ENCODE measurements around the gene PCNX2.

PCNX2 gene

DNA sequence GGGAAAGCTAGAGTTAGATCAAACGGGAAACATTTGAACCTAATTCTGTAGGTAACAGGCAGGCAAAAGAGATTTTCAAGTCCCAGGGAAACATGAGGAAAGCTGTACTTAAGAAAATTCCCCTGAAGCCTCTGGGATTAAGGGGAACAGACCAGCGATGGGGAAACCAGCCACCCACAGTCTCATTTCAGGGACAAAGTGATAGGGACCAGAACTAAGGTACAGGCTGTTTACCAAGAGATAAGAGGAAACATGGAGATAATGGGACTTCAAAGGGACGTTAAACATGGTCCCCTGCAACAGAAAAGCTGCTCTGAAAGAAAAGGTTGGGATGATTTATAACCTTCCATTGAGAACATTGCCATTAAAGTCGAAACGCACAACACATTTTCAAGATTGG, 260.7 kb downstream of the PCNX2 start:
- Histone ChIP-seq H3K4me1 (ENCODE audit: low read length) (no peaks in the 10 kb centered on the region), H4K20me1 (ENCODE audit: insufficient read depth, low read length) (no peaks in the 10 kb centered on the region), H3K27me3 (replicated peaks; ENCODE audit: insufficient read depth, low read length) (no peaks in the 10 kb centered on the region), H3K9me2 (replicated peaks; ENCODE audit: insufficient read depth, low read length) (no peaks in the 10 kb centered on the region), H3K9me3 (replicated peaks; ENCODE audit: insufficient read depth, low read length) (no peaks in the 10 kb centered on the region), H3K36me3 (replicated peaks; ENCODE audit: insufficient read depth, low read length) (no peaks in the 10 kb centered on the region), H2AFZ (ENCODE audit: low read length) (no peak overlapping the region), H3K9ac (ENCODE audit: low read length) (no peak overlapping the region), H3K27ac (ENCODE audit: low read length) (no peak overlapping the region), H3F3A (ENCODE audit: insufficient read depth, low read length) (no peaks in the 10 kb centered on the region), H3K79me2 (ENCODE audit: low read length) (no peaks in the 10 kb centered on the region), H3K4me2 (ENCODE audit: low read depth, low read length) (no peak overlapping the region), H3K4me3 (ENCODE audit: low read length) (no peak overlapping the region)
- TF ChIP-seq, protein P1, sequence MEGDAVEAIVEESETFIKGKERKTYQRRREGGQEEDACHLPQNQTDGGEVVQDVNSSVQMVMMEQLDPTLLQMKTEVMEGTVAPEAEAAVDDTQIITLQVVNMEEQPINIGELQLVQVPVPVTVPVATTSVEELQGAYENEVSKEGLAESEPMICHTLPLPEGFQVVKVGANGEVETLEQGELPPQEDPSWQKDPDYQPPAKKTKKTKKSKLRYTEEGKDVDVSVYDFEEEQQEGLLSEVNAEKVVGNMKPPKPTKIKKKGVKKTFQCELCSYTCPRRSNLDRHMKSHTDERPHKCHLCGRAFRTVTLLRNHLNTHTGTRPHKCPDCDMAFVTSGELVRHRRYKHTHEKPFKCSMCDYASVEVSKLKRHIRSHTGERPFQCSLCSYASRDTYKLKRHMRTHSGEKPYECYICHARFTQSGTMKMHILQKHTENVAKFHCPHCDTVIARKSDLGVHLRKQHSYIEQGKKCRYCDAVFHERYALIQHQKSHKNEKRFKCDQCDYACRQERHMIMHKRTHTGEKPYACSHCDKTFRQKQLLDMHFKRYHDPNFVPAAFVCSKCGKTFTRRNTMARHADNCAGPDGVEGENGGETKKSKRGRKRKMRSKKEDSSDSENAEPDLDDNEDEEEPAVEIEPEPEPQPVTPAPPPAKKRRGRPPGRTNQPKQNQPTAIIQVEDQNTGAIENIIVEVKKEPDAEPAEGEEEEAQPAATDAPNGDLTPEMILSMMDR (IDR thresholded peaks at IDR 0.05; ENCODE audit: low read length), result no peak
- TF ChIP-seq EZH2phosphoT487 (IDR thresholded peaks at IDR 0.05; ENCODE audit: low read length) (no peak), EZH2 (optimal IDR thresholded peaks at IDR 0.05; ENCODE audit: low read depth, low read length) (no peak)
- no peak for DNase-seq

DNA sequence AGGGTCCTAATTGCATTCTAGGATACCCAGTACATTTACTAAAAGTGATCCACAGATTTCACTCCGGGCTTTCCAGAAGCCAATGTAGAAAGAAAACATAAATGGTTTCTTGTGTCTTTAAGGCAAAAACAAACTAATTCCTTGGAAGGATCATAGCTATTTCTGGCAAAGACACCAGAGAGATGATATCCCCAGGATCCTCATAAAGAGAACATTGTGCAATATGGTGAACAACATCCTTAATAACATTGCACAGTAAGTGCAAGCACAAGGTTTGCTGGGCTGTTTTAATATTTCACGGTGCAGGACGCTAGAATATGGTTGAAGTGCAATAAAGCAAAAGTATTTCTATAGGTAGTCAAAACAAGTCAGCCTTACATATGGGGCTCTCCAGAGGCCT, 262.2 kb downstream of the PCNX2 start:
- no peak overlapping the region for H3K4me2 ChIP-seq (ENCODE audit: low read depth, low read length)
- H3K4me1 ChIP-seq (ENCODE audit: low read length), result no peaks in the 10 kb centered on the region
- H3K9ac ChIP-seq (ENCODE audit: low read length), result no peak overlapping the region
- no peaks in the 10 kb centered on the region for H3F3A ChIP-seq (ENCODE audit: insufficient read depth, low read length)
- no peaks in the 10 kb centered on the region for H3K9me3 ChIP-seq (replicated peaks; ENCODE audit: insufficient read depth, low read length)
- no peak overlapping the region for H3K4me3 ChIP-seq (ENCODE audit: low read length)
- H4K20me1 ChIP-seq (ENCODE audit: insufficient read depth, low read length), result no peaks in the 10 kb centered on the region
- no peaks in the 10 kb centered on the region for H3K36me3 ChIP-seq (replicated peaks; ENCODE audit: insufficient read depth, low read length)
- H3K27me3 ChIP-seq (replicated peaks; ENCODE audit: insufficient read depth, low read length), result no peaks in the 10 kb centered on the region
- TF ChIP-seq EZH2phosphoT487 (IDR thresholded peaks at IDR 0.05; ENCODE audit: low read length), result no peak
- no peak for TF ChIP-seq EZH2 (optimal IDR thresholded peaks at IDR 0.05; ENCODE audit: low read depth, low read length)
- TF ChIP-seq, protein P1 (IDR thresholded peaks at IDR 0.05; ENCODE audit: low read length), result no peak
- H2AFZ ChIP-seq (ENCODE audit: low read length), result no peak overlapping the region
- no peak for DNase-seq
- H3K9me2 ChIP-seq (replicated peaks; ENCODE audit: insufficient read depth, low read length), result no peaks in the 10 kb centered on the region
- no peak overlapping the region for H3K27ac ChIP-seq (ENCODE audit: low read length)
- H3K79me2 ChIP-seq (ENCODE audit: low read length), result no peaks in the 10 kb centered on the region

DNA sequence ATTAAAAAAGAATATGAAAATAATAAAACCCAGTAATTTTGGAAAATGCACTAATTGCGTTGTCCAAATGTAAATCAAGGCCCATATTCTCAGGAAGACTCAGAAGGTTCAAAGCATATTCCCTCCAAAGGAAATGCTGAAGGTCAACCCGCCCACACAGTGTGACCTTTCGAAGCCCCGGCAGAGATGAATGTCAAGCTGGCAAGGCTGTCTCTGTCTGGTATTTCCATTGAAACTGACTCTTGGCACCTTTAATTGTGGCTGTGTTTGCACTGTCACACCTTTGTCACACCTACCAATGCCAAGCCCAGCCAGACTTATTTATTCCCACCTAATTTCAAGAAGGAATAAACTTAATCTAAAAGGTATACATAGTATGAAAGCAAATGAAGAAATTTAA, 262.6 kb downstream of the PCNX2 start:
- TF ChIP-seq EZH2phosphoT487 (IDR thresholded peaks at IDR 0.05; ENCODE audit: low read length), result no peak
- H3F3A ChIP-seq (ENCODE audit: insufficient read depth, low read length), result no peaks in the 10 kb centered on the region
- H2AFZ ChIP-seq (ENCODE audit: low read length), result no peak overlapping the region
- H3K4me3 ChIP-seq (ENCODE audit: low read length), result no peak overlapping the region
- H3K27me3 ChIP-seq (replicated peaks; ENCODE audit: insufficient read depth, low read length), result no peaks in the 10 kb centered on the region
- no peaks in the 10 kb centered on the region for H3K9me2 ChIP-seq (replicated peaks; ENCODE audit: insufficient read depth, low read length)
- no peaks in the 10 kb centered on the region for H3K4me1 ChIP-seq (ENCODE audit: low read length)
- no peaks in the 10 kb centered on the region for H3K36me3 ChIP-seq (replicated peaks; ENCODE audit: insufficient read depth, low read length)
- H3K9ac ChIP-seq (ENCODE audit: low read length), result no peak overlapping the region
- H3K9me3 ChIP-seq (replicated peaks; ENCODE audit: insufficient read depth, low read length), result no peaks in the 10 kb centered on the region
- no peak overlapping the region for H3K4me2 ChIP-seq (ENCODE audit: low read depth, low read length)
- no peaks in the 10 kb centered on the region for H3K79me2 ChIP-seq (ENCODE audit: low read length)
- H3K27ac ChIP-seq (ENCODE audit: low read length), result no peak overlapping the region
- DNase-seq, result no peak
- no peaks in the 10 kb centered on the region for H4K20me1 ChIP-seq (ENCODE audit: insufficient read depth, low read length)

DNA sequence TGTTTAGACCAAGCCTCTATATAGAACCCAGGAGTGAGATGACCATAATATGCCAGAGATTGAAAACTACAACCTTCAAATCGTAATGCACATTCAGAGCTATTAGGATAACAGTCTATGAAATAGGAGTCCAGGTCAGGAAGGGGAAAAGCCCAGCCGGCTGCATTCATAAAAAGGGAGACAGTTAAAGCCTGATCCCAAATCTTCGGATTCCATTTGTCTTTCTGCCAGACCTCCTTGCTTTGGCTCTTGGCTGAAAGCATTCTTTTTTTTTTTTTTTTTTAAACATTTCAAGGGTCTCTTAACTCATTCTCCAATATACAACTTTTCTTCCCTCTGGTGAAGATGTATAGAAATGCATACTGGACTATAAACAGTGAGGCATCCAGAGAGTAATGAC, 264.0 kb downstream of the PCNX2 start:
- Histone ChIP-seq H3K9ac (ENCODE audit: low read length) (no peak overlapping the region), H3K79me2 (ENCODE audit: low read length) (no peaks in the 10 kb centered on the region), H4K20me1 (ENCODE audit: insufficient read depth, low read length) (no peaks in the 10 kb centered on the region), H3K4me1 (ENCODE audit: low read length) (no peaks in the 10 kb centered on the region), H2AFZ (ENCODE audit: low read length) (no peak overlapping the region), H3K4me3 (ENCODE audit: low read length) (no peak overlapping the region), H3K27me3 (replicated peaks; ENCODE audit: insufficient read depth, low read length) (no peaks in the 10 kb centered on the region), H3K36me3 (replicated peaks; ENCODE audit: insufficient read depth, low read length) (no peaks in the 10 kb centered on the region), H3K27ac (ENCODE audit: low read length) (no peak overlapping the region), H3K9me3 (replicated peaks; ENCODE audit: insufficient read depth, low read length) (no peaks in the 10 kb centered on the region), H3K4me2 (ENCODE audit: low read depth, low read length) (no peak overlapping the region), H3K9me2 (replicated peaks; ENCODE audit: insufficient read depth, low read length) (no peaks in the 10 kb centered on the region), H3F3A (ENCODE audit: insufficient read depth, low read length) (no peaks in the 10 kb centered on the region)
- TF ChIP-seq EZH2 (optimal IDR thresholded peaks at IDR 0.05; ENCODE audit: low read depth, low read length), result no peak
- TF ChIP-seq EZH2phosphoT487 (IDR thresholded peaks at IDR 0.05; ENCODE audit: low read length), result no peak
- TF ChIP-seq, protein P1 (IDR thresholded peaks at IDR 0.05; ENCODE audit: low read length), result no peak
- no peak for DNase-seq
